Colonic mucosa (tissue), 4 donors: ENCODE measurements around the gene EIF1AY. TPM values are rescaled to one million over a fixed set of nuclear protein-coding genes. Genes with fewer than 3 reads are reported as not detected.
"Not testable (repeated sequence)": the region's sequence is repeated elsewhere in the genome, so short reads cannot be mapped to it uniquely, and the experiment has no call there.

Source experiments
- DNase-seq: peaks from one replicate; pipeline ENCODE4 v3.0.0-alpha.2; 2020
- H3K27ac ChIP-seq: fragments of 200-600 bp; one replicate; pipeline ENCODE4 v1.8.0; 2021
- H3K27me3 ChIP-seq: fragments of 200-600 bp; one replicate; pipeline ENCODE4 v1.8.0; 2021
- H3K36me3 ChIP-seq: fragments of 200-600 bp; one replicate; pipeline ENCODE4 v1.8.0; 2021
- H3K4me1 ChIP-seq: fragments of 200-600 bp; one replicate; pipeline ENCODE4 v1.8.0; 2021; ENCODE audit warnings: mild to moderate bottlenecking
- H3K4me3 ChIP-seq: fragments of 200-600 bp; one replicate; pipeline ENCODE4 v1.8.0; 2021
- H3K9ac ChIP-seq, 2 donors: one replicate each; pipeline ENCODE4 v1.7.0; 2013; ENCODE audit warnings: control low read depth in 2 of 2, low read depth in 2 of 2, low read length in 2 of 2
- H3K9me3 ChIP-seq: fragments of 200-600 bp; one replicate; pipeline ENCODE4 v1.8.0; 2021
- CTCF ChIP-seq: fragments of 200-600 bp; IDR thresholded peaks from one replicate; pipeline ENCODE4 v1.8.0; 2022; ENCODE audit warnings: antibody characterized with exemption, mild to moderate bottlenecking
- intact Hi-C: fragments of 100-400 bp; cut with DNase I; formaldehyde crosslinking; loops from one replicate; pipeline ENCODE4 v1.14.1; 2022
- total RNA-seq, 2 donors: library from RNA; stranded (reverse); fragmentation: NEBNext Ultra II Directional in 1 of 2; extraction: Animal tissue kit (Norgen Biotek cat#: 25700) in 1 of 2; gene quantifications; one replicate each; pipeline ENCODE4 v1.2.1, GENCODE V29; 2021
- donor health status: healthy.
- donor health status: DM: no; HTN: no; CAD: no.
- donor health status: DM: no; HTN: no; CAD: no.

Gene EIF1AY
- total RNA-seq, 2 donors from 2014 or later = not detected

- no peaks in the 10 kb centered on the region for H3K4me1 ChIP-seq
- no peak for DNase-seq
- H3K27me3 ChIP-seq = no peaks in the 10 kb centered on the region
- no peak overlapping the region for H3K4me3 ChIP-seq
- TF ChIP-seq CTCF = no peak
- no peaks in the 10 kb centered on the region for H3K9me3 ChIP-seq
- H3K36me3 ChIP-seq = no peaks in the 10 kb centered on the region
- H3K9ac ChIP-seq = no peak overlapping the region
- intact Hi-C loops = no loop called here
- H3K27ac ChIP-seq = no peak overlapping the region
Measured at GRCh38 chrY:20546071-20546470, 29.5 kb upstream of the EIF1AY start.

GRCh38 chrY:20549289-20549688 is 26.3 kb upstream of the EIF1AY start:
- Histone ChIP-seq H3K27me3 (no peaks in the 10 kb centered on the region), H3K9me3 (no peaks in the 10 kb centered on the region), H3K4me3 (no peak overlapping the region), H3K36me3 (no peaks in the 10 kb centered on the region), H3K27ac (no peak overlapping the region), H3K4me1 (no peaks in the 10 kb centered on the region), H3K9ac (no peak overlapping the region)
- no peak for DNase-seq
- TF ChIP-seq CTCF = no peak
- intact Hi-C loops = no loop called here

GRCh38 chrY:20551840-20552239 is 23.7 kb upstream of the EIF1AY start:
- no peak for DNase-seq
- no peak for TF ChIP-seq CTCF
- intact Hi-C loops = no loop called here

GRCh38 chrY:20552764-20553323 is 22.7 kb upstream of the EIF1AY start:
- H3K4me1 ChIP-seq, H3K9me3 ChIP-seq, intact Hi-C loops: not testable (repeated sequence)

More at GRCh38 chrY:20551840-20552239, 23.7 kb upstream of the EIF1AY start:
- Histone ChIP-seq H3K9me3 (no peaks in the 10 kb centered on the region), H3K4me3 (no peak overlapping the region), H3K9ac (no peak overlapping the region), H3K27ac (no peak overlapping the region), H3K27me3 (no peaks in the 10 kb centered on the region), H3K4me1 (no peaks in the 10 kb centered on the region), H3K36me3 (no peaks in the 10 kb centered on the region)

GRCh38 chrY:20555820-20556219 is 19.8 kb upstream of the EIF1AY start:
- intact Hi-C loops = no loop called here
- H3K9me3 ChIP-seq = no peaks in the 10 kb centered on the region

More at GRCh38 chrY:20552764-20553323, 22.7 kb upstream of the EIF1AY start:
- not testable (repeated sequence) for H3K9ac ChIP-seq, DNase-seq, H3K27me3 ChIP-seq, H3K36me3 ChIP-seq, H3K27ac ChIP-seq, H3K4me3 ChIP-seq

More at GRCh38 chrY:20555820-20556219, 19.8 kb upstream of the EIF1AY start:
- no peak overlapping the region for H3K4me3 ChIP-seq
- H3K27ac ChIP-seq = no peak overlapping the region
- no peaks in the 10 kb centered on the region for H3K27me3 ChIP-seq
- no peak for DNase-seq
- no peaks in the 10 kb centered on the region for H3K36me3 ChIP-seq
- no peaks in the 10 kb centered on the region for H3K4me1 ChIP-seq
- no peak overlapping the region for H3K9ac ChIP-seq
- no peak for TF ChIP-seq CTCF
